Effector memory CD8-positive, alpha-beta T cell (primary cell): ENCODE measurements around the gene NCOR1.

Experiments used
- ATAC-seq: fragments of 150-1000 bp; cut with Tn5 transposase; replicated peaks from 2 replicates; pipeline ENCODE4 v1.10.0; 2021; ENCODE audit warnings: mild to moderate bottlenecking, moderate library complexity
- DNase-seq, 3 experiments: peaks; one replicate each; pipeline ENCODE4 v3.0.0; 2021
- H3K27ac Mint-ChIP-seq, 2 donors: one replicate each; pipeline ENCODE4 v1.8.0; 2022; ENCODE audit warnings: mild to moderate bottlenecking in 2 of 2, mixed read lengths in 2 of 2, moderate library complexity in 2 of 2
- H3K27me3 Mint-ChIP-seq, 2 donors: one replicate each; pipeline ENCODE4 v1.8.0; 2022; ENCODE audit warnings: mixed read lengths in 2 of 2
- H3K36me3 Mint-ChIP-seq: one replicate; pipeline ENCODE4 v1.8.0; 2022; ENCODE audit warnings: mild to moderate bottlenecking, moderate library complexity, mixed read lengths; ENCODE audit not compliant: insufficient read depth
- H3K4me1 Mint-ChIP-seq, 2 donors: one replicate each; pipeline ENCODE4 v1.8.0; 2022; ENCODE audit warnings: low read depth in 2 of 2, mixed read lengths in 2 of 2
- H3K4me3 Mint-ChIP-seq, 2 donors: one replicate each; pipeline ENCODE4 v1.8.0; 2022; ENCODE audit warnings: mild to moderate bottlenecking in 2 of 2, mixed read lengths in 2 of 2, moderate library complexity in 2 of 2
- H3K9me3 Mint-ChIP-seq, 2 donors: one replicate each; pipeline ENCODE4 v1.8.0; 2022; ENCODE audit warnings: mixed read lengths in 2 of 2

NCOR1 gene

GRCh38 chr17:16048811-16049449 lies 166.4 kb downstream of the NCOR1 start:
- DNase-seq, result no peak
- no peak for ATAC-seq
- peaks cover 74% of the 10 kb centered on the region for H3K36me3 Mint-ChIP-seq
- no peak overlapping the region for H3K4me3 Mint-ChIP-seq
- H3K9me3 Mint-ChIP-seq, result no peaks in the 10 kb centered on the region
- H3K27ac Mint-ChIP-seq, result no peak overlapping the region
- peaks cover 9 to 17% of the 10 kb centered on the region in 2 donors for H3K4me1 Mint-ChIP-seq
- no peaks in the 10 kb centered on the region for H3K27me3 Mint-ChIP-seq

- H3K27me3 Mint-ChIP-seq, result no peaks in the 10 kb centered on the region
- H3K9me3 Mint-ChIP-seq, result no peaks in the 10 kb centered on the region
- H3K4me1 Mint-ChIP-seq, result peaks cover 3 to 14% of the 10 kb centered on the region in 2 donors
- H3K27ac Mint-ChIP-seq, result peak overlapping the region in 1 of 2 donors; percentile 67
- ATAC-seq, result no peak
- H3K36me3 Mint-ChIP-seq, result peaks cover 77% of the 10 kb centered on the region
- DNase-seq, result no peak
- no peak overlapping the region for H3K4me3 Mint-ChIP-seq
Observed at GRCh38 chr17:16046966-16047365, 168.4 kb downstream of the NCOR1 start.

- Mint-ChIP-seq H3K9me3 (no peaks in the 10 kb centered on the region), H3K4me1 (peaks cover 3 to 9% of the 10 kb centered on the region in 2 donors), H3K27ac (peak overlapping the region; percentile 25 to 71), H3K27me3 (no peaks in the 10 kb centered on the region), H3K4me3 (no peak overlapping the region), H3K36me3 (peaks cover 77% of the 10 kb centered on the region)
- ATAC-seq (no peak), DNase-seq (no peak)
Observed at GRCh38 chr17:16044487-16044886, 170.8 kb downstream of the NCOR1 start.

- Mint-ChIP-seq H3K36me3 (peaks cover 73% of the 10 kb centered on the region), H3K9me3 (no peaks in the 10 kb centered on the region), H3K27ac (peak overlapping the region in 1 of 2 donors; percentile 71), H3K27me3 (no peaks in the 10 kb centered on the region), H3K4me3 (no peak overlapping the region), H3K4me1 (peaks cover 1 to 11% of the 10 kb centered on the region in 2 donors)
- ATAC-seq (no peak), DNase-seq (no peak)
Observed at GRCh38 chr17:16040710-16041251, 174.6 kb downstream of the NCOR1 start.

- Mint-ChIP-seq H3K4me1 (peaks cover 1 to 7% of the 10 kb centered on the region in 2 donors), H3K4me3 (no peak overlapping the region), H3K27me3 (no peaks in the 10 kb centered on the region), H3K9me3 (no peaks in the 10 kb centered on the region), H3K36me3 (peaks cover 77% of the 10 kb centered on the region), H3K27ac (peak overlapping the region in 1 of 2 donors; percentile 29)
- ATAC-seq, result no peak
- no peak for DNase-seq
Observed at GRCh38 chr17:16037636-16038035, 177.7 kb downstream of the NCOR1 start.

- H3K27ac Mint-ChIP-seq, result peak overlapping the region in 1 of 2 donors; percentile 77
- H3K36me3 Mint-ChIP-seq, result peaks cover 85% of the 10 kb centered on the region
- no peaks in the 10 kb centered on the region for H3K9me3 Mint-ChIP-seq
- no peak overlapping the region for H3K4me3 Mint-ChIP-seq
- DNase-seq (no peak), ATAC-seq (no peak)
- H3K4me1 Mint-ChIP-seq, result peaks cover 1 to 5% of the 10 kb centered on the region in 2 donors
- no peaks in the 10 kb centered on the region for H3K27me3 Mint-ChIP-seq
Observed at GRCh38 chr17:16036261-16036660, 179.1 kb downstream of the NCOR1 start.

- H3K27ac Mint-ChIP-seq, result no peak overlapping the region
Observed at GRCh38 chr17:16033729-16034349, 181.5 kb downstream of the NCOR1 start.

GRCh38 chr17:16027708-16028584 lies 187.4 kb downstream of the NCOR1 start:
- Mint-ChIP-seq H3K4me1 (peaks cover 0 to 6% of the 10 kb centered on the region in 2 donors), H3K9me3 (no peaks in the 10 kb centered on the region), H3K27me3 (no peaks in the 10 kb centered on the region), H3K36me3 (peaks cover 97% of the 10 kb centered on the region), H3K4me3 (no peak overlapping the region), H3K27ac (peak overlapping the region; percentile 30 to 87)
- DNase-seq (no peak), ATAC-seq (peak; percentile 89)

More at GRCh38 chr17:16033729-16034349, 181.5 kb downstream of the NCOR1 start:
- Mint-ChIP-seq H3K4me3 (no peak overlapping the region), H3K27me3 (no peaks in the 10 kb centered on the region), H3K36me3 (peaks cover 85% of the 10 kb centered on the region), H3K4me1 (peaks cover 1 to 5% of the 10 kb centered on the region in 2 donors), H3K9me3 (no peaks in the 10 kb centered on the region)
- DNase-seq (no peak), ATAC-seq (no peak)

GRCh38 chr17:16026895-16027294 lies 188.4 kb downstream of the NCOR1 start:
- Mint-ChIP-seq H3K9me3 (no peaks in the 10 kb centered on the region), H3K36me3 (peaks cover 92% of the 10 kb centered on the region), H3K27ac (peak overlapping the region in 1 of 2 donors; percentile 30), H3K4me1 (peaks cover 2 to 11% of the 10 kb centered on the region in 2 donors), H3K27me3 (no peaks in the 10 kb centered on the region), H3K4me3 (no peak overlapping the region)
- ATAC-seq (no peak), DNase-seq (no peak)

- Mint-ChIP-seq H3K27me3 (no peaks in the 10 kb centered on the region), H3K36me3 (peaks cover 89% of the 10 kb centered on the region), H3K4me3 (no peak overlapping the region), H3K27ac (no peak overlapping the region), H3K9me3 (no peaks in the 10 kb centered on the region), H3K4me1 (peaks cover 3 to 18% of the 10 kb centered on the region in 2 donors)
- no peak for ATAC-seq
- DNase-seq, result no peak
Observed at GRCh38 chr17:16025202-16025601, 190.1 kb downstream of the NCOR1 start.

GRCh38 chr17:16023881-16024280 lies 191.5 kb downstream of the NCOR1 start:
- Mint-ChIP-seq H3K27me3 (no peaks in the 10 kb centered on the region), H3K4me1 (peaks cover 3 to 20% of the 10 kb centered on the region in 2 donors), H3K4me3 (no peak overlapping the region), H3K27ac (peak overlapping the region in 1 of 2 donors; percentile 17), H3K9me3 (no peaks in the 10 kb centered on the region), H3K36me3 (peaks cover 87% of the 10 kb centered on the region)
- ATAC-seq, result no peak
- DNase-seq, result no peak

- Mint-ChIP-seq H3K4me1 (peaks cover 6 to 19% of the 10 kb centered on the region in 2 donors), H3K27me3 (no peaks in the 10 kb centered on the region), H3K4me3 (no peak overlapping the region), H3K36me3 (peaks cover 79% of the 10 kb centered on the region), H3K27ac (peak overlapping the region in 1 of 2 donors; percentile 46), H3K9me3 (no peaks in the 10 kb centered on the region)
- DNase-seq (no peak), ATAC-seq (no peak)
Observed at GRCh38 chr17:16019347-16019746, 196.0 kb downstream of the NCOR1 start.

- Mint-ChIP-seq H3K4me1 (peaks cover 8 to 14% of the 10 kb centered on the region in 2 donors), H3K27me3 (no peaks in the 10 kb centered on the region), H3K4me3 (no peak overlapping the region), H3K9me3 (no peaks in the 10 kb centered on the region), H3K27ac (peak overlapping the region in 1 of 2 donors; percentile 32), H3K36me3 (peaks cover 77% of the 10 kb centered on the region)
- DNase-seq, result no peak
- no peak for ATAC-seq
Observed at GRCh38 chr17:16013943-16014407, 201.4 kb downstream of the NCOR1 start.
